GM12878 (cell line): Measurements from ENCODE around the gene KCNC1. TPM values are rescaled to one million over a fixed set of nuclear protein-coding genes. Genes with fewer than 3 reads are reported as not detected.

ENCODE experiments used
- ATAC-seq: fragments of 200-7000 bp; cut with Tn5 transposase; 3 replicates; pipeline ENCODE4 v1.9.1; 2020; ENCODE audit warnings: mild to moderate bottlenecking, moderate library complexity
- BruUV-seq: library from RNA; stranded (reverse); fragments of 400-500 nt; replicated peaks from 2 replicates; lab custom pipeline; 2021; lab: Mats Ljungman, UMichigan
- CTCF ChIA-PET: fragments of 300-600 bp; sonication (Branson Sonifier 250); formaldehyde crosslinking; extraction: SDS; loops from one replicate; lab custom pipeline; 2021; ENCODE audit warnings: inconsistent platforms; lab: Yijun Ruan, JAX
- POLR2A ChIA-PET: fragments of 350-600 bp; formaldehyde crosslinking; extraction: SDS; loops from one replicate; lab custom pipeline; 2021; ENCODE audit warnings: inconsistent platforms; lab: Charles Lee
- RAD21 ChIA-PET: fragments of 300-600 bp; sonication (Branson Sonifier 250); formaldehyde crosslinking; loops from one replicate; lab custom pipeline; 2023; ENCODE audit warnings: antibody characterized with exemption; ENCODE audit not compliant: unreplicated experiment; lab: Charles Lee
- SMC1A ChIA-PET: fragments of 300-600 bp; sonication (Branson Sonifier 250); formaldehyde crosslinking; loops from one replicate; lab custom pipeline; 2023; ENCODE audit not compliant: unreplicated experiment, uncharacterized antibody; lab: Charles Lee
- DNase-seq: peaks from one replicate; pipeline ENCODE4 v3.0.0-alpha.2; 2011; ENCODE audit warnings: low read depth, low spot score
- FAIRE-seq: peaks from 3 replicates; lab custom pipeline; 2011; peaks lifted over from hg19 to GRCh38; lab: Jason Lieb, UNC
- H2AFZ ChIP-seq: 2 replicates; pipeline ENCODE4 v1.6.0; 2011; ENCODE audit warnings: low read depth, low read length, control low read depth; ENCODE audit not compliant: control insufficient read depth
- H3K27ac ChIP-seq: 2 replicates; pipeline ENCODE4 v1.5.1; 2011; ENCODE audit warnings: control low read depth; ENCODE audit not compliant: control insufficient read depth, insufficient read depth
- H3K27me3 ChIP-seq, 2 experiments: replicated peaks in 1 of 2; 2 replicates each; pipeline versions ENCODE4 v1.6.0 to v1.6.1; 2011; ENCODE audit warnings: low read length in 1 of 2; ENCODE audit not compliant: control insufficient read depth in 2 of 2, insufficient read depth in 2 of 2
- H3K36me3 ChIP-seq, 2 experiments: 2 replicates each; pipeline ENCODE4 v1.5.1; 2011; ENCODE audit warnings: low read length in 1 of 2; ENCODE audit not compliant: control insufficient read depth in 2 of 2, insufficient read depth in 2 of 2
- H3K4me1 ChIP-seq: 2 replicates; pipeline ENCODE4 v1.6.1; 2011; ENCODE audit warnings: mild to moderate bottlenecking, low read length, moderate library complexity, mixed read lengths; ENCODE audit not compliant: control insufficient read depth, insufficient read depth
- H3K4me2 ChIP-seq: 2 replicates; pipeline ENCODE4 v1.6.0; 2011; ENCODE audit warnings: control low read depth; ENCODE audit not compliant: control insufficient read depth, insufficient read depth
- H3K4me3 ChIP-seq: fragments of 200-600 bp; sonication (generic); 2 replicates; pipeline ENCODE4 v1.5.1; 2016
- H3K79me2 ChIP-seq: 2 replicates; pipeline ENCODE4 v1.6.0; 2011; ENCODE audit warnings: low read length; ENCODE audit not compliant: control insufficient read depth, insufficient read depth
- H3K9ac ChIP-seq: 2 replicates; pipeline ENCODE4 v1.8.0; 2011; ENCODE audit warnings: low read length, control low read depth, mixed read lengths; ENCODE audit not compliant: control insufficient read depth, insufficient read depth
- H3K9me3 ChIP-seq: replicated peaks from 3 replicates; pipeline ENCODE4 v1.5.1; 2011; ENCODE audit warnings: mild to moderate bottlenecking, low read length; ENCODE audit not compliant: control insufficient read depth, insufficient read depth
- H4K20me1 ChIP-seq: 2 replicates; pipeline ENCODE4 v1.6.0; 2011; ENCODE audit not compliant: control insufficient read depth, insufficient read depth
- CHD1 ChIP-seq: IDR thresholded peaks from 2 replicates; pipeline ENCODE4 v1.6.1; 2012; ENCODE audit warnings: low read depth, low read length, improper control_type of control experiment
- FOXK2 ChIP-seq: fragments of 450-650 bp; IDR thresholded peaks from 2 replicates; pipeline ENCODE4 v1.6.1; 2017; ENCODE audit warnings: mild to moderate bottlenecking, moderate library complexity
- FOXM1 ChIP-seq: IDR thresholded peaks from 2 replicates; pipeline ENCODE4 v1.6.1; 2012; ENCODE audit warnings: low read depth, mild to moderate bottlenecking, inconsistent platforms, low read length, moderate library complexity
- GABPA ChIP-seq: IDR thresholded peaks from 2 replicates; pipeline ENCODE4 v1.6.1; 2014; ENCODE audit warnings: antibody characterized with exemption, low read depth, mild to moderate bottlenecking, inconsistent platforms
- NBN ChIP-seq: fragments of 450-650 bp; IDR thresholded peaks from 2 replicates; pipeline ENCODE4 v1.6.1; 2016
- POLR2AphosphoS5 ChIP-seq: IDR thresholded peaks from 2 replicates; pipeline ENCODE4 v1.6.1; 2011; ENCODE audit warnings: mild to moderate bottlenecking, low read length, inconsistent platforms
- RCOR1 ChIP-seq: conservative IDR thresholded peaks from 2 replicates; pipeline ENCODE4 v1.6.1; 2012; ENCODE audit warnings: low read depth, low read length, improper control_type of control experiment
- RFX5 ChIP-seq: IDR thresholded peaks from 2 replicates; pipeline ENCODE4 v1.6.1; 2011; ENCODE audit warnings: low read depth, low read length, improper control_type of control experiment
- SREBF2 ChIP-seq: IDR thresholded peaks from 2 replicates; pipeline ENCODE4 v1.6.1; 2012; ENCODE audit warnings: mild to moderate bottlenecking, low read length
- TCF7 ChIP-seq: IDR thresholded peaks from 2 replicates; pipeline ENCODE4 v1.6.1; 2014; ENCODE audit warnings: antibody characterized with exemption, borderline replicate concordance
- WGBS: methylation state at CpG from one replicate; pipeline ENCODE4 v1.1.6; 2016; ENCODE audit warnings: low lambda C conversion rate; ENCODE audit not compliant: insufficient replicate concordance, insufficient coverage; ENCODE audit errors: missing lambda C conversion rate; 5-methylcytosine and 5-hydroxymethylcytosine counted together
- in situ Hi-C: fragments of 300-500 bp; cut with MboI; formaldehyde crosslinking; loops from 9 replicates; pipeline ENCODE4 v1.14.3; 2018; ENCODE audit warnings: mixed read lengths
- intact Hi-C: fragments of 100-400 bp; cut with micrococcal nuclease; formaldehyde crosslinking; loops from one replicate; pipeline ENCODE4 v1.14.2; 2022; ENCODE audit not compliant: unreplicated experiment
- polyA plus RNA-seq, 11 experiments: library from polyadenylated mRNA; depleted of rRNA in 4 of 11; unstranded in 6 of 11; stranded (reverse) in 5 of 11; fragments of >200 nt; fragmentation: Nextera tagmentation in 4 of 11; fragmentation: Illumina TruSeq in 1 of 11; extraction: Ambion mirVana in 4 of 11; extraction: Trizol in 1 of 11; gene quantifications; 1 replicate in 1 of 11; 2 replicates in 10 of 11; pipeline versions ENCODE4 v1.2.1 to v1.2.3, GENCODE V29; 2011 to 2016; ENCODE audit warnings: inconsistent platforms in 2 of 11, missing spikeins in 2 of 11, low read depth in 1 of 11
- total RNA-seq, 4 experiments: library from RNA; depleted of rRNA in 3 of 4; stranded (reverse); fragments of >200 nt in 3 of 4; fragmentation: Illumina TruSeq in 1 of 4; extraction: Trizol in 1 of 4; gene quantifications; 2 replicates each; pipeline versions ENCODE4 v1.2.1 to v1.2.3, GENCODE V29; 2013 to 2021
- TF ChIP-seq, protein P1 (sequence below): IDR thresholded peaks from 2 replicates; pipeline ENCODE4 v1.6.1; 2012; ENCODE audit warnings: mild to moderate bottlenecking, low read depth, low read length
- TF ChIP-seq, protein P2 (sequence below): fragments of 450-650 bp; formaldehyde crosslinking; IDR thresholded peaks from 2 replicates; pipeline ENCODE4 v1.5.0; 2022; ENCODE audit warnings: mild to moderate bottlenecking, missing genetic modification characterization
- TF ChIP-seq, protein P3 (sequence below): fragments of 450-650 bp; IDR thresholded peaks from 2 replicates; pipeline ENCODE4 v1.6.1; 2017; ENCODE audit warnings: mild to moderate bottlenecking, moderate library complexity
- TF ChIP-seq, protein P4 (sequence below): fragments of 450-650 bp; IDR thresholded peaks from 2 replicates; pipeline ENCODE4 v1.6.1; 2016; ENCODE audit warnings: mild to moderate bottlenecking

Gene KCNC1
- total and polyA plus RNA-seq, 10 of the 15 experiments (the other 5 are each of a cell fraction or from before 2014, with no cell fraction given): 0.27 to 0.34 TPM; not detected in 8

GRCh38 chr11:17798253-17798652 lies 63.7 kb downstream of the KCNC1 start:
- SMC1A ChIA-PET: no interaction called here
- no peaks in the 10 kb centered on the region for H3K27me3 ChIP-seq
- no peak overlapping the region for H3K4me2 ChIP-seq
- no peak overlapping the region for H3K4me3 ChIP-seq
- POLR2A ChIA-PET: no interaction called here
- in situ Hi-C loops: no loop called here
- CTCF ChIA-PET: no interaction called here
- WGBS: 98% methylated on average over 6 of the region's 6 CpGs
- no peaks in the 10 kb centered on the region for H3K36me3 ChIP-seq
- H3K9ac ChIP-seq: no peak overlapping the region
- no peak overlapping the region for H3K27ac ChIP-seq
- H4K20me1 ChIP-seq: no peaks in the 10 kb centered on the region
- no peaks in the 10 kb centered on the region for H3K9me3 ChIP-seq
- no peaks in the 10 kb centered on the region for H3K79me2 ChIP-seq
- RAD21 ChIA-PET: no interaction called here
- ATAC-seq (no peak), DNase-seq (no peak), FAIRE-seq (no peak)
- H2AFZ ChIP-seq: no peak overlapping the region
- intact Hi-C loops: no loop called here
- no peaks in the 10 kb centered on the region for H3K4me1 ChIP-seq
- BruUV-seq: no TSS peak
- no peak for TF ChIP-seq SREBF2
- TF ChIP-seq CHD1: no peak
- no peak for TF ChIP-seq NBN
- no peak for TF ChIP-seq TCF7
- TF ChIP-seq GABPA: no peak
- TF ChIP-seq, protein P1, sequence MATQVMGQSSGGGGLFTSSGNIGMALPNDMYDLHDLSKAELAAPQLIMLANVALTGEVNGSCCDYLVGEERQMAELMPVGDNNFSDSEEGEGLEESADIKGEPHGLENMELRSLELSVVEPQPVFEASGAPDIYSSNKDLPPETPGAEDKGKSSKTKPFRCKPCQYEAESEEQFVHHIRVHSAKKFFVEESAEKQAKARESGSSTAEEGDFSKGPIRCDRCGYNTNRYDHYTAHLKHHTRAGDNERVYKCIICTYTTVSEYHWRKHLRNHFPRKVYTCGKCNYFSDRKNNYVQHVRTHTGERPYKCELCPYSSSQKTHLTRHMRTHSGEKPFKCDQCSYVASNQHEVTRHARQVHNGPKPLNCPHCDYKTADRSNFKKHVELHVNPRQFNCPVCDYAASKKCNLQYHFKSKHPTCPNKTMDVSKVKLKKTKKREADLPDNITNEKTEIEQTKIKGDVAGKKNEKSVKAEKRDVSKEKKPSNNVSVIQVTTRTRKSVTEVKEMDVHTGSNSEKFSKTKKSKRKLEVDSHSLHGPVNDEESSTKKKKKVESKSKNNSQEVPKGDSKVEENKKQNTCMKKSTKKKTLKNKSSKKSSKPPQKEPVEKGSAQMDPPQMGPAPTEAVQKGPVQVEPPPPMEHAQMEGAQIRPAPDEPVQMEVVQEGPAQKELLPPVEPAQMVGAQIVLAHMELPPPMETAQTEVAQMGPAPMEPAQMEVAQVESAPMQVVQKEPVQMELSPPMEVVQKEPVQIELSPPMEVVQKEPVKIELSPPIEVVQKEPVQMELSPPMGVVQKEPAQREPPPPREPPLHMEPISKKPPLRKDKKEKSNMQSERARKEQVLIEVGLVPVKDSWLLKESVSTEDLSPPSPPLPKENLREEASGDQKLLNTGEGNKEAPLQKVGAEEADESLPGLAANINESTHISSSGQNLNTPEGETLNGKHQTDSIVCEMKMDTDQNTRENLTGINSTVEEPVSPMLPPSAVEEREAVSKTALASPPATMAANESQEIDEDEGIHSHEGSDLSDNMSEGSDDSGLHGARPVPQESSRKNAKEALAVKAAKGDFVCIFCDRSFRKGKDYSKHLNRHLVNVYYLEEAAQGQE: no peak
- TF ChIP-seq FOXK2: no peak
- TF ChIP-seq POLR2AphosphoS5: no peak
- no peak for TF ChIP-seq RFX5
- TF ChIP-seq, protein P2, sequence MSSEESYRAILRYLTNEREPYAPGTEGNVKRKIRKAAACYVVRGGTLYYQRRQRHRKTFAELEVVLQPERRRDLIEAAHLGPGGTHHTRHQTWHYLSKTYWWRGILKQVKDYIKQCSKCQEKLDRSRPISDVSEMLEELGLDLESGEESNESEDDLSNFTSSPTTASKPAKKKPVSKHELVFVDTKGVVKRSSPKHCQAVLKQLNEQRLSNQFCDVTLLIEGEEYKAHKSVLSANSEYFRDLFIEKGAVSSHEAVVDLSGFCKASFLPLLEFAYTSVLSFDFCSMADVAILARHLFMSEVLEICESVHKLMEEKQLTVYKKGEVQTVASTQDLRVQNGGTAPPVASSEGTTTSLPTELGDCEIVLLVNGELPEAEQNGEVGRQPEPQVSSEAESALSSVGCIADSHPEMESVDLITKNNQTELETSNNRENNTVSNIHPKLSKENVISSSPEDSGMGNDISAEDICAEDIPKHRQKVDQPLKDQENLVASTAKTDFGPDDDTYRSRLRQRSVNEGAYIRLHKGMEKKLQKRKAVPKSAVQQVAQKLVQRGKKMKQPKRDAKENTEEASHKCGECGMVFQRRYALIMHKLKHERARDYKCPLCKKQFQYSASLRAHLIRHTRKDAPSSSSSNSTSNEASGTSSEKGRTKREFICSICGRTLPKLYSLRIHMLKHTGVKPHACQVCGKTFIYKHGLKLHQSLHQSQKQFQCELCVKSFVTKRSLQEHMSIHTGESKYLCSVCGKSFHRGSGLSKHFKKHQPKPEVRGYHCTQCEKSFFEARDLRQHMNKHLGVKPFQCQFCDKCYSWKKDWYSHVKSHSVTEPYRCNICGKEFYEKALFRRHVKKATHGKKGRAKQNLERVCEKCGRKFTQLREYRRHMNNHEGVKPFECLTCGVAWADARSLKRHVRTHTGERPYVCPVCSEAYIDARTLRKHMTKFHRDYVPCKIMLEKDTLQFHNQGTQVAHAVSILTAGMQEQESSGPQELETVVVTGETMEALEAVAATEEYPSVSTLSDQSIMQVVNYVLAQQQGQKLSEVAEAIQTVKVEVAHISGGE (CRISPR knock-in tag): no peak
- no peak for TF ChIP-seq RCOR1
- TF ChIP-seq, protein P3, sequence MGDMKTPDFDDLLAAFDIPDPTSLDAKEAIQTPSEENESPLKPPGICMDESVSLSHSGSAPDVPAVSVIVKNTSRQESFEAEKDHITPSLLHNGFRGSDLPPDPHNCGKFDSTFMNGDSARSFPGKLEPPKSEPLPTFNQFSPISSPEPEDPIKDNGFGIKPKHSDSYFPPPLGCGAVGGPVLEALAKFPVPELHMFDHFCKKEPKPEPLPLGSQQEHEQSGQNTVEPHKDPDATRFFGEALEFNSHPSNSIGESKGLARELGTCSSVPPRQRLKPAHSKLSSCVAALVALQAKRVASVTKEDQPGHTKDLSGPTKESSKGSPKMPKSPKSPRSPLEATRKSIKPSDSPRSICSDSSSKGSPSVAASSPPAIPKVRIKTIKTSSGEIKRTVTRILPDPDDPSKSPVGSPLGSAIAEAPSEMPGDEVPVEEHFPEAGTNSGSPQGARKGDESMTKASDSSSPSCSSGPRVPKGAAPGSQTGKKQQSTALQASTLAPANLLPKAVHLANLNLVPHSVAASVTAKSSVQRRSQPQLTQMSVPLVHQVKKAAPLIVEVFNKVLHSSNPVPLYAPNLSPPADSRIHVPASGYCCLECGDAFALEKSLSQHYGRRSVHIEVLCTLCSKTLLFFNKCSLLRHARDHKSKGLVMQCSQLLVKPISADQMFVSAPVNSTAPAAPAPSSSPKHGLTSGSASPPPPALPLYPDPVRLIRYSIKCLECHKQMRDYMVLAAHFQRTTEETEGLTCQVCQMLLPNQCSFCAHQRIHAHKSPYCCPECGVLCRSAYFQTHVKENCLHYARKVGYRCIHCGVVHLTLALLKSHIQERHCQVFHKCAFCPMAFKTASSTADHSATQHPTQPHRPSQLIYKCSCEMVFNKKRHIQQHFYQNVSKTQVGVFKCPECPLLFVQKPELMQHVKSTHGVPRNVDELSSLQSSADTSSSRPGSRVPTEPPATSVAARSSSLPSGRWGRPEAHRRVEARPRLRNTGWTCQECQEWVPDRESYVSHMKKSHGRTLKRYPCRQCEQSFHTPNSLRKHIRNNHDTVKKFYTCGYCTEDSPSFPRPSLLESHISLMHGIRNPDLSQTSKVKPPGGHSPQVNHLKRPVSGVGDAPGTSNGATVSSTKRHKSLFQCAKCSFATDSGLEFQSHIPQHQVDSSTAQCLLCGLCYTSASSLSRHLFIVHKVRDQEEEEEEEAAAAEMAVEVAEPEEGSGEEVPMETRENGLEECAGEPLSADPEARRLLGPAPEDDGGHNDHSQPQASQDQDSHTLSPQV: no peak
- no peak for TF ChIP-seq FOXM1
- TF ChIP-seq, protein P4, sequence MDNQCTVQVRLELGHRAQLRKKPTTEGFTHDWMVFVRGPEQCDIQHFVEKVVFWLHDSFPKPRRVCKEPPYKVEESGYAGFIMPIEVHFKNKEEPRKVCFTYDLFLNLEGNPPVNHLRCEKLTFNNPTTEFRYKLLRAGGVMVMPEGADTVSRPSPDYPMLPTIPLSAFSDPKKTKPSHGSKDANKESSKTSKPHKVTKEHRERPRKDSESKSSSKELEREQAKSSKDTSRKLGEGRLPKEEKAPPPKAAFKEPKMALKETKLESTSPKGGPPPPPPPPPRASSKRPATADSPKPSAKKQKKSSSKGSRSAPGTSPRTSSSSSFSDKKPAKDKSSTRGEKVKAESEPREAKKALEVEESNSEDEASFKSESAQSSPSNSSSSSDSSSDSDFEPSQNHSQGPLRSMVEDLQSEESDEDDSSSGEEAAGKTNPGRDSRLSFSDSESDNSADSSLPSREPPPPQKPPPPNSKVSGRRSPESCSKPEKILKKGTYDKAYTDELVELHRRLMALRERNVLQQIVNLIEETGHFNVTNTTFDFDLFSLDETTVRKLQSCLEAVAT: no peak
